Germinal center (tissue), 1 donor: ENCODE data around the gene ETNK2.
A peak's percentile ranks its signal among the peaks of the same experiment; 100 is the strongest.

Experiments used
- DNase-seq: peaks from one replicate; pipeline ENCODE4 v3.0.0; 2012; ENCODE audit warnings: mixed read lengths, low spot score

Gene ETNK2

GRCh38 chr1:204147406-204148383 is 4.1 kb downstream of the ETNK2 start:
- no peak for DNase-seq

- DNase-seq, result no peak
Observed at GRCh38 chr1:204146965-204147364, 4.9 kb downstream of the ETNK2 start.

DNA sequence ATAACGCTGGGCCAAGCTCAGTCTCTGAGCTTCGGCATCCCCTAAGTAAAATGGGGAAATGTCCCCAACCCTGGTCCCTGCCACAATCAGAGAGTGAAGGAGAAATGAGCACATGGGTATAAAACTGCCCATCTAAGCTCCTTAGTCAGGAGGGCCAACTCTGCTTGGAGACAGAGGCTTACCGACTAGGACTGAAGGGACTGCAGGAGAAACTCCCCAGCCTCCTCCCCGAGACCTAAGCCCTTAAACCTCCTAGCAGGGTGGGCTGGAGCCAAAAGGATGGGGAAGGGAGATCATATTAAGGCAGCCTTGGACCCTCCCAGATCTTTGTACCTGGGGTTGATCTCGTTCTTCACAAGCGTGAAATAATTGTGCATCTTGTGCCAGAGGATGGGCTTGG is 5.5 kb downstream of the ETNK2 start:
- DNase-seq, result no peak

- no peak for DNase-seq
Observed at GRCh38 chr1:204145033-204145504, 6.8 kb downstream of the ETNK2 start.

- no peak for DNase-seq
Observed at GRCh38 chr1:204143276-204144041, 8.4 kb downstream of the ETNK2 start.

GRCh38 chr1:204142032-204142974 is 9.5 kb downstream of the ETNK2 start:
- DNase-seq, result no peak

- DNase-seq, result no peak
Observed at GRCh38 chr1:204141131-204141530, 10.7 kb downstream of the ETNK2 start.

- DNase-seq, result no peak
Observed at GRCh38 chr1:204139952-204140351, 11.9 kb downstream of the ETNK2 start.

GRCh38 chr1:204139088-204139487 is 12.8 kb downstream of the ETNK2 start:
- no peak for DNase-seq

- no peak for DNase-seq
Observed at GRCh38 chr1:204136814-204137213, 15.0 kb downstream of the ETNK2 start.

DNA sequence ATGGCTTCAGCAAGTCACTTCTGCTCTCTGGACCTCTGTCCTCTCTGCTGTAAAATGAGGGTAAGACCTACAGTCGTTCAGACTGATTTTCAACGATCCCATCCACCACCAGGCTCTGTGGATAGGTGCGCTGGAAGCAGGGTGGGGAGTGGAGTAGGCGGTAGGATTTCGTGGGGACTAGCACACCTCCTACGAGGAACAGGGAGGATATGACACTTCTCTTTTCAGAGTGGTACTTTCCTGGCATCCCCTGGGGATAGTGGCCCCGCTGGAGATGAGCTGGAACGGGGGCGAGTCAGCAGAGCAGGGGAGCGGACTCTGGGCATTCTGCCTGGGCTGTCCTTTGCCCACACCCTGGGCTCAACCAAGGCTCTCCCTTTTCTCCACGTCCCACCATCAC is 17.7 kb downstream of the ETNK2 start:
- DNase-seq, result no peak

DNA sequence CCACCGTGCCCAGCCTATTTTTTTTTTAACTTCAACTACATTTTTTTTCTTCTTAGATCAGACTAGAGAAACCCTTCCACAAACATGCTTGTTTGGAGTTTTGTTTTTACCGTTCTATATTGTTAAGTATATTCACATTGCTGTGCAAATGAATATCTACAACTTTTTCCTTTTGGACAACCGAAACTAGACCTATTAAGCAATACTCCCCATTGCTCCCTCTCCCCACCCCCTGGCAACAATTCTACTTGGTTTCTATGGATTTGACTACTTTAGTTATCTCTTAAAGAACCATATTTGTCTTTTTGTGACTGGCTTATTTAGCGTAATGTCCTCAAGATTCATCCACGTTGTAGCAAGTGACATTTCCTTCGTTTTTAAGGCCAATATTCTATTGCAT is 19.1 kb downstream of the ETNK2 start:
- no peak for DNase-seq

GRCh38 chr1:204131978-204132377 is 19.9 kb downstream of the ETNK2 start:
- no peak for DNase-seq

DNA sequence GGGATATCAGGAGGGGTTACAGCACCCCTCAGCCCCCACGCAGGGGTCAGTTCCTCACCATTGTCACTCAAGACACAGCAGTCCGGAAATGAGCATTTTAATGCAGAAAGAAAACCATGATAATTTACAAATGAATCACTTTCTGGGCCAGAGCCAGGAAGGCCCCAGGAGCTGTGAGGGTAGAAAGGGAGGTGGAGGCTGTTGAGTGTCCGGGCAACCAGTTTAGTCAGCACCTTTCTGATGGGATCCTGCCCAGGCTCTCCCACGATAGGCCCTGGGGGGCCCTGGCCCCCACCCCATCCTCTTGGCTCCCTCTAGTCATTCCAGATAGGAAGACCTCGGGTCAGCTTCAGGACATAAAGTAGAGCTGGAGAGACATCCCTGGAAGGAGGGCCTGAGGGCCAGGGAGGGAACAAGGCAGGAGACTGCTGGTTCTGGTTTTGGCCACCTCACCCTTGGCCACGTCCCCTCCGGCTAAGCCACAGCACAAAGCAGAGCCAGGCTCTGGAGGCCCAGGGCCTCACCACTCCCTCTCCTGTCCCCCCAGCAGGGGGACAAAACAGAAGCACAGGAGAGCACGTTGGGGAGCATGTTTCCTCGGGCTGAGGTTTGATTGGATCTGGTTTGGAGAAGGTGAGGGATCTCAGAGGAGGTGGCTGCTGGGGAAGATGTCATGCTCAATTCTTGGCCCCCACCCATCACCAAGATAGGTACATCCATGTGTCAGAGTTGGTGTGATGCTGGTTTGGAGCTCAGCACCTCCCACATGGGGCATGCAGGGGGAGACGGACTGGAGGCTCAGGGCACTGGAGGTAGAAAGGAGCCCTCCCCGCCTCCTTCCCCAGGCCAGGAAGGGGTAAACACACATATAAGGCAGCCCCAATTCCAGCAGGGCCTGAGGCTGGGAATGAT is 20.6 kb downstream of the ETNK2 start:
- no peak for DNase-seq

- DNase-seq, result no peak
Observed at GRCh38 chr1:204130178-204130577, 21.7 kb downstream of the ETNK2 start.

DNA sequence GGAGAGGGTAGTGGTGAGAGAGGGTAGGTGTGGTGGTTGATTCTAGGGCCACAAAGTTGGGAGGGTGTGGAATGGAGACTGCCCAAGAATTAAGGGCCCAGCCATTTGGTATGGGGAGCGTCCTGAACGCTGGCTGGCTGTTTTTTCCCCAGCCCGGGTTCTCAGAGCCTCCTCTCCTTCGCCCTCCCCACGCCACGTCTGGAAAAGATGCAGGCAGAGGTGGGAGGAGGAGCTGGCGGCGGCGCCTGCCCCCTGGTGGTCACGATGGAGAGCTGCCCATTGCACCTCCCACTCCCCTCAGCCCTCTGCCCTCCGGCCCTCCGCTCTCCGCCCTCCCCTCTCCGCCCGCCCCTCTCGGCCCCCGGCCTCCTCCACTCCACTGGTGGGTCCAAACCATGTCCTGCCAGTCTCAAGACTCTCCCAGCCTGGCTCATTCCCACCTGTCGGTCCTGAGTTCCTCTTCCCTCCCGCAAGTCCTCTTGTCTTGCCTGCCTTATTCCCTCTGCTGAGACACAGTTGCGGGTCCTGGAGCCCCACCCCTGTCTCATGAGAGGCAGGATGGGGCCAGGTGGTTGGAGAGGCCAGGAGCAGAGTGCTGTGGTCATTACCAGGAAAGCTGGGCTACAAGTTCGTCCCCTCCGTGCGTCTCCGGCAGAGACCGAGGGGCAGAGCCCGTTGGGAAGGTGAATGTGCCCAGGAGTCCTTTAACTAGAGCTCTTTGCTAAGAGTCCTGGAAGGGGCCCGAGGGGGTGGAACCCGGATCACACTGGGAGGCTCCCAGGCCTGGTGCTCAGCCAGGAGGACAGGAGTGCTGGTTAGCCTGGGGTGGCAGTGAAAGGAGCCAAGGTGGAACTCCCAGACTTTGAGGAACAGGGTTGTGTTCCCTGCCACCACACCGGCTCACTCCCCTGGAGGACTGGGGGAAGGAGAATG is 22.6 kb downstream of the ETNK2 start:
- DNase-seq, result peak; percentile 85

DNA sequence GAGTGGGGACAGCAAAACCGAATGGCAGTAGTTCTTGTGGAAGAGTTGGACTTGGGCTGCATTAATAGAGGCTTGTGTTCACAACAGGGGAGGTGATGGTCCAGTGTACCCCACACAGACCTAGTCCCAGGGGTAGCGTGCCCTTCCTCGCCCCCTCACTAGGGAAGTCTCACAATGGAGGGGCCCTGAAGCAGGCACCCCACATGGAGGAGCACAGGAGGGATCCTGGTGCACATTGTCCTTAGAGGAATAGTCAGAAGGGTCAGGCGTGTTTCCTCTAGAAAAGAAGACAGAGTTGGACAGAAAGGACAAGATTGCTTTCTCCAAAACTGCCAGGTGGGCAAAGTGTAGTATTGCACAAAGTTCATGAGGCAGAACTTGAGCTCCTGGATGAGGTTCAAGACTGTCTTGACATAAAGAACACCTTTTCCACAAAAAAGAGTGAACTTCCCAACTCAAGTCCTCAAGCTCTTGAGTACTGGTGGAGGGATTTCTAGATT is 23.3 kb downstream of the ETNK2 start:
- no peak for DNase-seq

- no peak for DNase-seq
Observed at GRCh38 chr1:204127597-204128242, 24.1 kb downstream of the ETNK2 start.

- no peak for DNase-seq
Observed at GRCh38 chr1:204126956-204127355, 24.9 kb downstream of the ETNK2 start.
